NCI-H2107 treated with DMSO at 0.1 percent for 48 hours (cell line): ENCODE results near the gene RPP25L.

Experiments
- DNase-seq: peaks from one replicate; lab custom pipeline; 2025; ENCODE audit not compliant: unreplicated experiment; lab: John Stamatoyannopoulos, UW

RPP25L gene

GRCh38 chr9:34611251-34611810, 566 bp downstream of the RPP25L start:
- no peak for DNase-seq

GRCh38 chr9:34610434-34611206, 1.3 kb downstream of the RPP25L start:
- no peak for DNase-seq

GRCh38 chr9:34607331-34607730, 4.6 kb downstream of the RPP25L start:
- DNase-seq = no peak

- DNase-seq = no peak
Observed at GRCh38 chr9:34606905-34607304, 5.0 kb downstream of the RPP25L start.

GRCh38 chr9:34606190-34606589, 5.7 kb downstream of the RPP25L start:
- DNase-seq = no peak

GRCh38 chr9:34603610-34604231, 8.2 kb downstream of the RPP25L start:
- peak; percentile 46 for DNase-seq

- DNase-seq = no peak
Observed at GRCh38 chr9:34601937-34602573, 9.8 kb downstream of the RPP25L start.

GRCh38 chr9:34600908-34601307, 11.0 kb downstream of the RPP25L start:
- no peak for DNase-seq

GRCh38 chr9:34599546-34599945, 12.4 kb downstream of the RPP25L start:
- no peak for DNase-seq

- no peak for DNase-seq
Observed at GRCh38 chr9:34594177-34594576, 17.7 kb downstream of the RPP25L start.

- DNase-seq = no peak
Observed at GRCh38 chr9:34592895-34593601, 18.8 kb downstream of the RPP25L start.

- DNase-seq = no peak
Observed at GRCh38 chr9:34591917-34592866, 19.7 kb downstream of the RPP25L start.

GRCh38 chr9:34591248-34591916, 20.5 kb downstream of the RPP25L start:
- peak; percentile 32 for DNase-seq

GRCh38 chr9:34590381-34591247, 21.3 kb downstream of the RPP25L start:
- no peak for DNase-seq

- DNase-seq = no peak
Observed at GRCh38 chr9:34589636-34590380, 22.1 kb downstream of the RPP25L start, which contains the start of gene CNTFR. CNTFR (minus strand) TSS chr9:34589724; CDS start chr9:34568981, 20,743 bp downstream.

GRCh38 chr9:34588671-34589635, 22.9 kb downstream of the RPP25L start:
- DNase-seq = no peak

- DNase-seq = no peak
Observed at GRCh38 chr9:34587271-34587670, 24.6 kb downstream of the RPP25L start.
